ENCODE data around the gene CHCHD10.

The CHCHD10 gene
- total RNA-seq: 8.1 to 20.1 (median 15.4) reads per million in 3 experiments

DNA sequence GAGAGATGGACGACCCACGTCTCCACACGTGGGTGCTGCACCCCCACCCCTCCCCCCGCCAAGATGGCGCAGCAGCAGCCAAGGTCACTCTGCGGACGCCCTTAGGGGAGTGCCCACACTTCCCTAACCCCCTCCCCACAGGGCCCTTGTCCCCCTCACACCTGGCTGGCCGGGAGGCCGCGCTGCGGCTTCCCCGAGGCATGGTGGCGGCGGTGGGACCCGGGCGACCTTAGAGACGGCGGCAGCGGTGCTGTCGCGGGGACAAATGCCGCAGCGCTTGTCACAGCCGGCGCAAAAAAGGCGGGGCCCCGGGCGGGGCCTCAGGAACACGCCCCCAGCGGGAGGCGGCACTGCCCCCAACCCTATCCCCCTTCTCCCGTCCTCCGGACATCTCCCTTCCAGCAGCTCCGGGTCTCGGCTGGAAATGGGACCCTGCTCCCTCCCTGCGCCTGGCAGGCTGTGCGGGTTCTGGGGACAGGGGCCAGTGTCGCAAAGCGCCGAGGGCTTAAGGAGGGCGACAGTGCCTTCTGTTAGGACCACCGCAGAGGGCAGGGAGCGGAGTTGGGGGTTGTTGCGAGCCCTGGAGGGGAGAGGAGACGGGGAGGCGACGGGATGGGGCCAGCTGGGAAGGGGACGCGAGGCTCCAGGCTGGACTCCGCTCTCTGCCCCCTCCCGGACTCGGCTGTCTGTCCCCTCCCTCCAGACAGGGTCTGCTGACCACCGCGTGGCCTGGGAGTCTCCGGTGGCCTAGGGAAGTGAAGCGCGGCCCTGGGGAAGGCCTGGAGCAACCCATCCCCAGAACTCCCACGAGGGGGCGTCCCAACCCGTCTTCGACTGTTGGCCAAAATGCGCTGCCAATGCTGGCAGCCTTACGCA, at the start of gene CHCHD10:
CHCHD10 (minus strand) TSS at position 300 of the 876 bp plus-strand sequence; CDS start at position 202, 98 bp downstream.
- DNase-seq: peak; percentile 62

GRCh38 chr22:23817146-23817545, 49.4 kb upstream of the CHCHD10 start:
- DNase-seq: no peak

DNA sequence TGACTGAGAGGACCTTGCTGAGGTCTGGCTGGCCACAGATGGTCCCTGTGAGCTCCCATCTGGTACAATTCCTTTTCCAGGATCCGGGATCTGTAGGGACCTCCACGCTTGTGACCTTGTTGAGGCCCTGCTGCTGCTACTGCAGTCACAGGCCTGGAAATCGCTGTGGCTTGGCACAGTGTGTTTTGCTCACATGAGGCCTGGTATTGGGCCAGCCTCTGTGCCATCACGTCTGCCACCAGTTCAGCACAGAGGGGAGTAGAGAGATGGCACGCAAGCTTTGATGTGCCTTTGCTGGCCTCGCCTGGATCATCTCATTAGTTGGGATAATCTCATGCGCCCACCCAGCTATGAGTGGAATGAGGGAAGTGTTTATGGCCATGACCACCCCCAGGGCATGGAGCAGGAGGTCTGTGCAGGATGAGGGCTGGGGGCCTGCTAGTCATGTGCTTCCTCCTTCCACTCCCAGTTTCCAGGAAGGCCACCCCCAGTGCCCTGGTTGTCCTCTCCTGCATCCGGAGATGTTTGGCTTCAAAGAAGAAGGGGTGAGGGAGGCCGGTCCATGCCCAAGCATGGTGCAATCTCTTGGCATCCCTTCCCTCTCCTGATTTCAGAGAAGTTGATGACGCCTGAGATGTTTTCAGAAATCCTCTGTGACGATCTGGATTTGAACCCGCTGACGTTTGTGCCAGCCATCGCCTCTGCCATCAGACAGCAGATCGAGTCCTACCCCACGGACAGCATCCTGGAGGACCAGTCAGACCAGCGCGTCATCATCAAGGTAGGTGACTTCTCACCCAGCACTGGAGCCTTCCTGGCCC, 48.6 kb upstream of the CHCHD10 start:
- no peak for DNase-seq

DNA sequence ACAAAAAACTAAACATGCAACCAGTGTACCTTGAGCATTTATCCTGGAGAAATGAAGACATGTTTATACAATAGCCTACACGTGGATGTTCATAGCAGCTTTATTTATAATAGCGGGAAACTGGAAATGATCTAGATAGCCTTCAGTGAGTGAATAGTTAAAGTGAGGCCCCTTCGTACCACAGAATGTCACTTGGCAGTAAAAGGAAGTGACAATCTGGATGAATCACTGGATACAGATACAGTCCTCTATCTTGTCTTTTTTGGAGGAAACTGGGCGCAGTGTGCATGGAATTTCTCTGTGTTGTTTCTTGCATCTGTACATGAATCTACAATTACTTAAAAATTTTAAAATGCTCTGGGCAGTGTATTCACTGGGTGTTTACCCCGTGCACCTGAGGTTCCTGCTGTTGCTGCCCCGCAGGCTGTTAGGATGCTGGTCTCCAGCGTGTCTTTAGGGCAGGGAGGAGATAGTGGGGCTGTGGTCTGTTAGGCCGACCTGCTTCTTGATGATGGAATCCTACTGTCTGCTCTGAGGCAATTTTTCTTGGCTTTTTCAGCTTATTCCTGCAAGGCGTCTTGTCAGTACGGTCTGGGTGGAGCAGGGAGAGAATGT, 47.9 kb upstream of the CHCHD10 start:
- DNase-seq: no peak

DNA sequence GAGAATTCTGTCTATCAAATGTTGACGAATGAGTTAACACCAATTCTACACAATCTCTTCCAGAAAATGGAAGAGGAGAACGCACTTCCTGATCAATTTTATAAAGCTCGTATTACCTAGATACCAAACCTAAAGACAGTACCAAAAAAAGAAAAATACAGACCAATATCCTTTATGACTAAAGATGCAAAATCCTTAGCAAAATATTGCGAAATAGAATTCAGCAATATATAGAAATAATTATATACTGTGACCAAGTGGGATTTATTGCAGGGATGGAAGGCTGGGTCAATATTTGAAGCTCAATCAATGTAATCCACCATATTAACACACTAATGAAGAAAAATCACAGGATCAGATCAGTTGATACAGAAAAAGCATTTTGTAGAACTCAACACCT, 44.6 kb upstream of the CHCHD10 start:
- no peak for DNase-seq

GRCh38 chr22:23806837-23807236, 39.1 kb upstream of the CHCHD10 start:
- DNase-seq: no peak

DNA sequence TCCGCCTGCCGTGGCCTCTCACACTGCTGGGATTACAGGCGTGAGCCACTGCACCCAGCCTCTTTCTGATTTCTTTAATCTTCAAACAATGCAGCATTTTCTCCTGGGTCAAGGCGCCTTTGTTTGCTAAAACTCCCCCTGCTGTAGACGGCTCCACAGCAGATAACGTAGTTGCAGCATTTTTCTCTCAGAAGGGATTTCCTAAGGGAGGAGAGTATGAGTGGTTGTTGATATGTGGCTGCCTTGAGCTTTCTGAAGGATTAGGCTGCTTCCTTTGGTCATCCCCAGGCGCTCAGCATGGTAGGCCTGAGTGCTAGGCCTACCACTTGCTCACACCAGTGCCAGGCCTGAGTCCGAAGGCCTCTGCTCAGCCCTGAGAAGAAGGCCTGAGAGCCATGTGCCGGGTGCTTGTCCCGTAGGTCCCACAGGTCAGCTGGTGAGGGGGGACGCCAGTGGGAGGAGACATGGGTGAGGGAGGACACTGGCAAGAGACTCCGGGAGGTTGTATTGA, 37.1 kb upstream of the CHCHD10 start:
- no peak for DNase-seq

DNA sequence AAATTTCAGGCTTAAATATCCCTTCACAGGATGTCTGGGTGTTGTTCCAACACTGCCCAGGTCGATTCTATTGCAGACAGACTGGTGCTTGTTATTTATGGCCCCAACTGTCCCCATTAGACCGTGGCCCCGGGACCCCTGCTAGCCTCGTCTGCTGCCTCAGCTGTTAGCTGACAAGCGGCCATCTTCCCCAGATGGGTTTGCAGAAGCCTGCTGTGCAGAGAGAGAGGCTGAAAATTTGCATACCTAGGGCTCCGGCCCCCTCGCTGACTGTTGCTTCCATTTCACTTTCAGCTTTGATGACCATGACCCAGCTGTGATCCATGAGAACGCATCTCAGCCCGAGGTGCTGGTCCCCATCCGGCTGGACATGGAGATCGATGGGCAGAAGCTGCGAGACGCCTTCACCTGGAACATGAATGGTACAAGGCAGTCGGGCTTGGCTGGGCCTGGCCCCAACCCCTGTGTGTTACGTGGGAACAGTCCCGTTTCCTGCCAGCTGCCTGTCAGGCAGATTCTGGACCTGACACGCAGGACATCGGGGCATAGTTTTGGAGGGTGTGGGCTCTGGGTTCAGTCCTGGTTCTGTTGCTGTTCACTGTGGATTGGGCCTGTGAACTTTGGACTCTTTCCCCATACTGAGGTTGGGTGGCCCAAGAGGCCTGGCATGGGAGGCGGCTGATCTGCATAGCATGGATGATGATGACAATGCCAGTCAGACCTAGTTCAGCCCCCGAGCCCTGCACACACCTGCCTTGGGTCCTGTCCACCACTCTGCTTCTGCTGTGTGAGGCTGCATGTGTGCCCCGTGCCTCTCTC, 35.4 kb upstream of the CHCHD10 start:
- DNase-seq: no peak

- no peak for DNase-seq
Measured at GRCh38 chr22:23801886-23802377, 34.2 kb upstream of the CHCHD10 start.

- no peak for DNase-seq
Measured at GRCh38 chr22:23801238-23801821, 33.6 kb upstream of the CHCHD10 start.

DNA sequence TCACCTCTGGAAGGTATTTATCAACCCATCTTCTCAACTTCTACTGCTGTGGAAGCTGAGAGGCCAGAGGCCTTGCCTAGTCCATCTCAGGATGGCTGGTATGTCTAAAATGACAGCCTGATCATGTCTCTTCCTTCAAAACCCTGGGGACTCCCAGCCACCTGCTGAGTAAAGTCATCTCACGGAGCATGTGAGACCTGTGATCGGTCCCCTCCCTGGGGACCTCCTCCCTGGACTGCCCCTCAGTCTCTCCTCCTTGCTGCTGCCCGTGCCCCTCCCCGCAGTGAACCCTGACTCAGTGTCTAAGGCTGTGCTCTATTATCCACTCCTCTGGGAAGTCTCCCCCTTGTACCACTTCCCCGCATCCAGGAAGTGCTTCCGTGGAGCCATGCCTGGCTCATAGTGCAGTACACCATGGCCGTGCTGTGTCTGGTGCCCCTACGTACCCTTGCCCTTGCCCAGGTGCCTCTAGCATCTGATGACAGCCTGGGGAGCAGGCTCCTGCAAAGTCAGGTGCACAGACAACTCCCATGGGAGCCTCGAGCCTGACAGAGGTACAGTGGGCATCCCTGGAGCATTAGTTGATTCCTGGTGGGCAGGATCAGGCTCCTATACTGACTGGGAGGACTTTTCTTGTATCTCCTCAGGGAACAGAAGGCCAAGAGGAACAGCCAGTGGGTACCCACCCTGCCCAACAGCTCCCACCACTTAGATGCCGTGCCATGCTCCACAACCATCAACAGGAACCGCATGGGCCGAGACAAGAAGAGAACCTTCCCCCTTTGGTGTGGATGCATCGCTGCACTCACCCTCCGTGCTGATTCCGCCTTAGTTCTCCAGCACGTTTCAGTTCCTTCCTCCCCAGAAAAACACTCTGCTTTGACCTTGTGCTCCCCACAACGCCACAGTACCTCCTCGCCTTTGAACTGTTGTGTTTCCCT, 32.8 kb upstream of the CHCHD10 start:
- no peak for DNase-seq

GRCh38 chr22:23796461-23796860, 28.7 kb upstream of the CHCHD10 start:
- no peak for DNase-seq

DNA sequence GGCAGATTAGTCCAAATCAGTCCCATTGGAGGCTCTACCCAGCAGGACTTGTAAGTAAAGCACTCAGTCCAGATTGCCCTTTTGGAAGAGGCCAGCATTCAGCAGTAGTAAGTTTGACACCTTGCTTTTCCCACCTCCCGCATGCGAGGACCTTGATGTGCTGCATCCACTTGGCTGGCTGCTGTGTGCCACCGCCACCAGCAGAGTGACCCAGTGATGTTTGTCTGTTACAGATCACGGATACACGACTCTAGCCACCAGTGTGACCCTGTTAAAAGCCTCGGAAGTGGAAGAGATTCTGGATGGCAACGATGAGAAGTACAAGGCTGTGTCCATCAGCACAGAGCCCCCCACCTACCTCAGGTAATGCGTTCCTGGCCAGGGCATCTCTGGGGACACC, 25.6 kb upstream of the CHCHD10 start:
- DNase-seq: no peak

DNA sequence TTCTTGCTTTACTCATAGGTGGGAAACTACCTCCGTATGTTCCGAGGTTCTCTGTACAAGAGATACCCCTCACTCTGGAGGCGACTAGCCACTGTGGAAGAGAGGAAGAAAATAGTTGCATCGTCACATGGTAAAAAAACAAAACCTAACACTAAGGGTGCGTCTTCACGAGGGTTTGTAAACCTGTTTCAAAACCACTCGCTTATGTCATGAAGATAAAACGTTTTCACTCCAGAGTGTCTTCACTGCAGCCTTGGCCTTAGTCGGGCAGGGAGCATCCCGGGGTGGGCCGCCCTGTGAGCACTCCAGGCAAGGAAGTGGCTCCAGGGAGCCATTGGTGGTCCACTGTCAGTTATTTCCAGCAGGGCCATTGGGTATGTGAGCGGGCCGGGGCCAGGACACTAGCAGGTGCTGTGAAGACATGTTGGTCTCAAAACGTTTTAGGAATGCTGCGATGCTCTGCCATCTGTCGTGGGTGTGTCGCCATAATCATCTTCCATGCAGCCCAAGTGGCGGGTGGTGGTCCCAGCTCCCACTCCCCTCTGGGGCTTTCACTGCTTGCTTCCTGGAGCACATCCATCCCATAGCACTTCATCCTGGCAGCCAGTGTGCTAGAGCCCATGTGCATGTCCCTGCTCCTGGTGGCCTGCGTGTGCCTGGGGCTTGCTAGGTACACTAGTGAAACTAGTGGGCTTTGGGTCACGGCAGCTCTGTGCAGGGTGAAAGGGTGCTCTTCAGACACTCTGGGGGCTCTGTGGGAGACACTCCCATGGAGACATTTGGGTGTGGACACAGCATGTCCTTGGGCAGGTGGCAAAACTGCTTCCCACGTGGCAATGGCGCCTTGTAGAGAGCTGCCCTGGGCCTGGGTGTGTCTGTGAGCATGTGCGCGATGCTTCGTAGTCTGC, 24.2 kb upstream of the CHCHD10 start:
- no peak for DNase-seq

- no peak for DNase-seq
Measured at GRCh38 chr22:23790819-23791737, 23.3 kb upstream of the CHCHD10 start.

DNA sequence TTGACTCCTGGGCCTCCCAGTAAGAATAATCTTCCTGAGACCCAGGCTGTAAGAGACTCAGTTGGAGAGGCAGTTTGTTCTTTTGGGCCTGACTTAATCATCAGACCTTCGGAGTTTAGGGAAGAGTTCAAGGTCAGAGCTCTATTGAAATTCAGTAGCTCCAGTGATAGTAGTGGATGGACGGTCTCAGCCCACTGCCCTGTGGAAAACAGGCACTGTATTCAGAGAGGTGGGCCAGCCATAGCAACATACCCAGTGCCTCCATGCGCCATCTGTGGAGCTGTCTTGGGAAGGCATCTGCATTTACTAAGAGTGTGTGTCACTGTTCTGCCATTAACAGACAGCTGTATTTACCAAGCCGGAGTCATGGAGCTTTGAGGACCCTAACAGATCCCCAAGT, 21.9 kb upstream of the CHCHD10 start:
- no peak for DNase-seq

- no peak for DNase-seq
Measured at GRCh38 chr22:23789121-23789520, 21.3 kb upstream of the CHCHD10 start.

DNA sequence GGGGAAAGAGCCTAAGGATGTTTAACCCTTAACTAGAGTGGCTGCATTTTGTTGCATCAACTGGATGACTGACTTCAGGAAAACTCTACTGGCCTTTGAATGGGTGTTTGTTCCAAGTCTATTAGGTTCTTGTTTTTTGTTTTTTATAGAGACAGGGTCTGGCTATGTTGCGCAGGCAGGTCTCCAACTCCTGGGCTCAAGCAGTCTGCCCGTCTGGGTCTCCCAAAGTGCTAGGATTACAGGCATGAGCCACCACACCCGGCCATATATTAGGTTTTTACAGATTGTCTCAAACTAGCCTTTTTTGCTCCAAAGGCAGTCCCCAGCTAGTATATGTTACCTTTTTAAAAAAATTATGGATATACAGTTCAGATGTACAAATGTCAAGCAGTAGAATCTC, 20.1 kb upstream of the CHCHD10 start:
- DNase-seq: no peak
